HepG2 (cell line): Measurements from ENCODE around the gene C4B. TPM values are rescaled to one million over a fixed set of nuclear protein-coding genes. Genes with fewer than 3 reads are reported as not detected.
"Not testable (repeated sequence)": the region's sequence is repeated elsewhere in the genome, so short reads cannot be mapped to it uniquely, and the experiment has no call there.

ENCODE experiments used
- ATAC-seq: fragments of 200-7000 bp; cut with Tn5 transposase; 3 replicates; pipeline ENCODE4 v1.9.1; 2020; ENCODE audit warnings: mild to moderate bottlenecking, moderate library complexity
- BruUV-seq: library from RNA; stranded (reverse); fragments of 400-500 nt; replicated peaks from 2 replicates; lab custom pipeline; 2021; lab: Mats Ljungman, UMichigan
- CTCF ChIA-PET: fragments of 300-600 bp; formaldehyde crosslinking; extraction: SDS; loops from one replicate; lab custom pipeline; 2021; ENCODE audit warnings: low total read pairs, inconsistent platforms, low intra/inter-chr PET ratio; lab: Yijun Ruan, JAX
- POLR2A ChIA-PET: fragments of 350-600 bp; sonication (Branson Sonifier 250); formaldehyde crosslinking; loops from one replicate; lab custom pipeline; 2020; ENCODE audit warnings: antibody characterized with exemption, inconsistent platforms; lab: Yijun Ruan, JAX
- DNase-seq: peaks from one replicate; pipeline ENCODE4 v3.0.0-alpha.2; 2015; ENCODE audit warnings: low spot score
- FAIRE-seq: peaks from 3 replicates; lab custom pipeline; 2011; peaks lifted over from hg19 to GRCh38; lab: Jason Lieb, UNC
- H2AFZ ChIP-seq: one replicate; pipeline ENCODE4 v1.6.1; 2011; ENCODE audit warnings: low read length, inconsistent platforms
- H3K27ac ChIP-seq: fragments of 300-600 bp; 3 replicates; pipeline ENCODE4 v1.8.0; 2011; ENCODE audit warnings: mixed run types, mild to moderate bottlenecking, mixed read lengths, low read length, inconsistent platforms; ENCODE audit not compliant: insufficient read depth; ENCODE audit errors: extremely low read length
- H3K27me3 ChIP-seq, 2 experiments: fragments of 200-600 bp in 1 of 2; 2 replicates in 1 of 2; 3 replicates in 1 of 2; pipeline versions ENCODE4 v1.6.0 to v1.8.0; 2011; ENCODE audit warnings: low read length in 2 of 2, mild to moderate bottlenecking in 2 of 2, moderate library complexity in 2 of 2, inconsistent platforms in 1 of 2; ENCODE audit not compliant: insufficient read depth in 2 of 2, control insufficient read depth in 1 of 2
- H3K36me3 ChIP-seq, 2 experiments: fragments of 200-600 bp in 1 of 2; replicated peaks in 1 of 2; 2 replicates in 1 of 2; 3 replicates in 1 of 2; pipeline versions ENCODE4 v1.5.1 to v1.8.0; 2011; ENCODE audit warnings: low read length in 2 of 2, inconsistent platforms in 1 of 2; ENCODE audit not compliant: insufficient read depth in 2 of 2, control insufficient read depth in 1 of 2
- H3K4me1 ChIP-seq: 2 replicates; pipeline ENCODE4 v1.5.1; 2012; ENCODE audit warnings: low read length, inconsistent platforms; ENCODE audit not compliant: insufficient read depth
- H3K4me2 ChIP-seq: 2 replicates; pipeline ENCODE4 v1.6.0; 2011; ENCODE audit warnings: low read depth, low read length, inconsistent platforms
- H3K4me3 ChIP-seq, 3 experiments: fragments of 200-600 bp in 1 of 3; sonication (generic), shearing (Covaris generic) in 1 of 3; replicated peaks in 1 of 3; 2 replicates each; pipeline ENCODE4 v1.5.1; 2011 to 2016; ENCODE audit warnings: low read length in 3 of 3, inconsistent platforms in 2 of 3, low read depth in 2 of 3, mild to moderate bottlenecking in 2 of 3, control low read depth in 1 of 3, mixed read lengths in 1 of 3; ENCODE audit not compliant: insufficient read depth in 1 of 3
- H3K79me2 ChIP-seq: one replicate; pipeline ENCODE4 v1.6.1; 2011; ENCODE audit warnings: low read length, inconsistent platforms; ENCODE audit not compliant: insufficient read depth
- H3K9ac ChIP-seq: 2 replicates; pipeline ENCODE4 v1.6.0; 2011; ENCODE audit warnings: mild to moderate bottlenecking, low read depth, low read length, inconsistent platforms; ENCODE audit not compliant: insufficient read depth
- H3K9me3 ChIP-seq: 2 replicates; pipeline ENCODE4 v1.5.1; 2012; ENCODE audit warnings: mild to moderate bottlenecking, low read length
- H4K20me1 ChIP-seq: 2 replicates; pipeline ENCODE4 v1.6.0; 2011; ENCODE audit warnings: inconsistent platforms, mild to moderate bottlenecking, low read length, moderate library complexity; ENCODE audit not compliant: insufficient read depth
- WGBS: methylation state at CpG from one replicate; pipeline ENCODE4 v1.1.6; 2017; ENCODE audit warnings: low lambda C conversion rate; 5-methylcytosine and 5-hydroxymethylcytosine counted together
- in situ Hi-C: cut with HindIII; loops from 2 replicates; pipeline ENCODE4 v1.10.0; 2017; ENCODE audit warnings: low pct_unique_long_range_greater_than_20kb; ENCODE audit not compliant: extremely low pct_ligation_motif_present
- intact Hi-C: fragments of 100-400 bp; cut with micrococcal nuclease; formaldehyde crosslinking; loops from one replicate; pipeline ENCODE4 v1.10.0; 2022; ENCODE audit not compliant: unreplicated experiment
- polyA plus RNA-seq, 8 experiments: library from polyadenylated mRNA; depleted of rRNA in 3 of 8; stranded (reverse) in 7 of 8; unstranded in 1 of 8; fragments of >200 nt; fragmentation: Illumina TruSeq in 4 of 8; extraction: Trizol in 4 of 8; gene quantifications; 2 replicates each; pipeline versions ENCODE4 v1.2.1 to v1.2.3, GENCODE V29; 2011 to 2016; ENCODE audit warnings: low read depth in 4 of 8, missing spikeins in 1 of 8, mixed read lengths in 1 of 8; ENCODE audit not compliant: insufficient read depth in 1 of 8
- total RNA-seq, 5 experiments: library from RNA; depleted of rRNA; stranded (reverse); fragments of >200 nt; fragmentation: Illumina TruSeq; extraction: Trizol; gene quantifications; 2 replicates each; pipeline ENCODE4 v1.2.3, GENCODE V29; 2016; ENCODE audit warnings: low read depth in 1 of 5

The C4B gene
- total and polyA plus RNA-seq, 2 of the 13 experiments (the other 11 are each of a cell fraction or from before 2014, with no cell fraction given) = 167 to 538 TPM

DNA sequence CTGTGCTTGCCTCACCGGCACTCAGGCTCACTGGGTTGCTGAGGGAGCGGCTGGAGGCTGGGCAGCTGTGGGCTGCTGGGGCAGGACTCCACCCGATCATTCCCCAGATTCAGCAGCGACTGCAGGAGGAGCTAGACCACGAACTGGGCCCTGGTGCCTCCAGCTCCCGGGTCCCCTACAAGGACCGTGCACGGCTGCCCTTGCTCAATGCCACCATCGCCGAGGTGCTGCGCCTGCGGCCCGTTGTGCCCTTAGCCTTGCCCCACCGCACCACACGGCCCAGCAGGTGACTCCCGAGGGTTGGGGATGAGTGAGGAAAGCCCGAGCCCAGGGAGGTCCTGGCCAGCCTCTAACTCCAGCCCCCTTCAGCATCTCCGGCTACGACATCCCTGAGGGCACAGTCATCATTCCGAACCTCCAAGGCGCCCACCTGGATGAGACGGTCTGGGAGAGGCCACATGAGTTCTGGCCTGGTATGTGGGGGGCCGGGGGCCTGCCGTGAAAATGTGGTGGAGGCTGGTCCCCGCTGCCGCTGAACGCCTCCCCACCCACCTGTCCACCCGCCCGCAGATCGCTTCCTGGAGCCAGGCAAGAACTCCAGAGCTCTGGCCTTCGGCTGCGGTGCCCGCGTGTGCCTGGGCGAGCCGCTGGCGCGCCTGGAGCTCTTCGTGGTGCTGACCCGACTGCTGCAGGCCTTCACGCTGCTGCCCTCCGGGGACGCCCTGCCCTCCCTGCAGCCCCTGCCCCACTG, 25.9 kb downstream of the C4B start:
- H3K4me2 ChIP-seq, H3K79me2 ChIP-seq, H3K4me3 ChIP-seq, BruUV-seq, H3K27ac ChIP-seq, H2AFZ ChIP-seq, CTCF ChIA-PET, ATAC-seq, POLR2A ChIA-PET, H3K36me3 ChIP-seq, FAIRE-seq, in situ Hi-C loops, H4K20me1 ChIP-seq, intact Hi-C loops, H3K27me3 ChIP-seq, H3K9me3 ChIP-seq, DNase-seq, H3K9ac ChIP-seq: not testable (repeated sequence)
- WGBS = 86% methylated on average over 7 of the region's 43 CpGs
- H3K4me1 ChIP-seq = peaks cover 41% of the 10 kb centered on the region

DNA sequence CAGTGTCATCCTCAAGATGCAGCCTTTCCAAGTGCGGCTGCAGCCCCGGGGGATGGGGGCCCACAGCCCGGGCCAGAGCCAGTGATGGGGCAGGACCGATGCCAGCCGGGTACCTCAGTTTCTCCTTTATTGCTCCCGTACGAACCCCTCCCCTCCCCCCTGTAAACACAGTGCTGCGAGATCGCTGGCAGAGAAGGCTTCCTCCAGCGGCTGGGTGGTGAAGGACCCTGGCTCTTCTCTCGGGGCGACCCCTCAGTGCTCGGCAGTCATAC, 26.4 kb downstream of the C4B start:
- BruUV-seq, H4K20me1 ChIP-seq, H3K79me2 ChIP-seq, in situ Hi-C loops, H3K4me2 ChIP-seq, H3K27ac ChIP-seq, POLR2A ChIA-PET, ATAC-seq, H2AFZ ChIP-seq, DNase-seq, H3K36me3 ChIP-seq, FAIRE-seq, H3K9me3 ChIP-seq, CTCF ChIA-PET, intact Hi-C loops, H3K27me3 ChIP-seq, H3K4me3 ChIP-seq, H3K9ac ChIP-seq: not testable (repeated sequence)
- WGBS = no CpG with 5 or more reads among the region's 13 CpGs
- H3K4me1 ChIP-seq = peaks cover 42% of the 10 kb centered on the region

DNA sequence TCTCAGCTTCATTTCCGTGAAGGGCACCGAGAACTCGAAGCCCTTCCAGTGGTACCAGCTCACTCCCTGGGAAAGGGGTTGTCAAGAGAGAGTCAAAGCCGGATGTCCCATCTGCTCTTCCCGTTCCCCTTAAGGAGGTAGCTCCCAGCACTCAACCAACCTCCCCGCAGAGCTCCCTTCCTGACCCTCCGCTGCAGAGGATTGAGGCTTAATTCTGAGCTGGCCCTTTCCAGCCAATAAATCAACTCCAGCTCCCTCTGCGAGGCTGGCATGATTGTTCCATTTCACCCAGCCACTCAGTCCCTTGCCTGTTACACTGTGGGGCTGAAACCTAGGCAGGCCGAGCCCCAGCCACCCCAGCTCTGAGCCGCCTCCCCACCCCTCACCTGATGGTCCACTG, 26.8 kb downstream of the C4B start:
- intact Hi-C loops, H3K9ac ChIP-seq, H3K9me3 ChIP-seq, FAIRE-seq, ATAC-seq, H3K4me3 ChIP-seq, H3K27me3 ChIP-seq, H3K79me2 ChIP-seq, H3K4me2 ChIP-seq, POLR2A ChIA-PET, H2AFZ ChIP-seq, CTCF ChIA-PET, DNase-seq, H3K27ac ChIP-seq, H3K36me3 ChIP-seq, in situ Hi-C loops, H4K20me1 ChIP-seq, BruUV-seq: not testable (repeated sequence)
- WGBS = 73% methylated on average over 4 of the region's 10 CpGs
- H3K4me1 ChIP-seq = peaks cover 46% of the 10 kb centered on the region

DNA sequence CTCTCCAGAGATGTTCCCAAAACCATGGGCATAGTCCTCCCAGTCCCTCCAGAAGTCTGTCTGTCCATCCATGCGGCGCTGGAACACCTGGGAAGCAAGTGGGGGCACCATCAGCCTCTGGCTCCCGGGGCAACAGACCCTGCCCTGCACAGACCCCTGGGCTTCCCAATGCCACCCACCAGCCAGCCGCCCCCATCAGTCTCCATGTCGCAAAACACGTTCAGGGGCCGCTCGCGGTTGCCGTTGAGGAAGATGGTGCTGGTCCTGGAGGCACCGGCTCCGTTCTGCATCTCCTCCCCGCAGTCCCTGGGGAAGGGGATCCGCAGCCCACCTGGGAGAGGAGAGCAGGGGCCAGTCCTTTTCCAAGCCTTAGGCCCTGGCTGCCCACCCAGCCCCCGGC, 27.7 kb downstream of the C4B start:
- H3K27ac ChIP-seq, FAIRE-seq, DNase-seq, H4K20me1 ChIP-seq, BruUV-seq, H3K9ac ChIP-seq, H3K9me3 ChIP-seq, POLR2A ChIA-PET, H3K27me3 ChIP-seq, H3K36me3 ChIP-seq, CTCF ChIA-PET, H2AFZ ChIP-seq, intact Hi-C loops, H3K4me2 ChIP-seq, ATAC-seq, H3K4me3 ChIP-seq, H3K79me2 ChIP-seq, in situ Hi-C loops: not testable (repeated sequence)
- WGBS = 81% methylated on average over 10 of the region's 15 CpGs
- H3K4me1 ChIP-seq = peaks cover 46% of the 10 kb centered on the region
